HCT116 (cell line): ENCODE data around the gene DTX3L.

Experiments used
- EZH2 ChIP-seq: fragments of 200-600 bp; sonication (generic); IDR thresholded peaks from 2 replicates; pipeline ENCODE4 v1.6.1; 2017; ENCODE audit warnings: antibody characterized with exemption, mixed run types
- TF ChIP-seq, protein P1 (sequence below): IDR thresholded peaks from 2 replicates; pipeline ENCODE4 v1.6.1; 2012
- TF ChIP-seq, protein P2 (sequence below), 3 experiments: fragments of 200-600 bp in 1 of 3; sonication (generic) in 1 of 3; IDR thresholded peaks in 2 of 3; conservative IDR thresholded peaks in 1 of 3; 2 replicates each; pipeline ENCODE4 v1.5.1; 2012 to 2017; ENCODE audit warnings: low read depth in 2 of 3, low read length in 2 of 3, antibody characterized with exemption in 1 of 3, borderline replicate concordance in 1 of 3, control low read depth in 1 of 3, mild to moderate bottlenecking in 1 of 3, mixed read lengths in 1 of 3, mixed run types in 1 of 3, moderate library complexity in 1 of 3; ENCODE audit not compliant: insufficient read depth in 1 of 3
- TF ChIP-seq, protein P3 (sequence below): IDR thresholded peaks from 2 replicates; pipeline ENCODE4 v1.6.1; 2012

DNA sequence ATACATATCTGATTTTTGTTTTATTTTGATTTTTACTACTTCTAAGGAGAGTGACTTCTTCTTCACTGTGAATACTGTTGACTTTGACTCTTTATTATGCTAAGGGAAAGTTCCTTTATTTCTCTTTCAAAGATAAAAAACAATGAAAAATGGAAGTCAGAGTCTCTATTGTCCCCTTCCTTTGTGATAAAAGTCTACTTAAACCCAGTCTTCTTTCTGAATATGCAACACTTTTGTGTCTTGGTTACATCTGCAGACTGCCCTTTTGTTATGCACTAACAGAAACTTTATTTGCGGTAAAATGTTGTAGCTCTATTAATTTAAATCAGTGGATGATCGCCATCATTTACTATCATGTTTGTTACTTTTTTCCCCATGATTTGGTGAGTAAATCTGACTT, 26.5 kb downstream of the DTX3L start:
- TF ChIP-seq, protein P1, sequence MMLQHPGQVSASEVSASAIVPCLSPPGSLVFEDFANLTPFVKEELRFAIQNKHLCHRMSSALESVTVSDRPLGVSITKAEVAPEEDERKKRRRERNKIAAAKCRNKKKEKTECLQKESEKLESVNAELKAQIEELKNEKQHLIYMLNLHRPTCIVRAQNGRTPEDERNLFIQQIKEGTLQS, result no peak
- TF ChIP-seq, protein P2, sequence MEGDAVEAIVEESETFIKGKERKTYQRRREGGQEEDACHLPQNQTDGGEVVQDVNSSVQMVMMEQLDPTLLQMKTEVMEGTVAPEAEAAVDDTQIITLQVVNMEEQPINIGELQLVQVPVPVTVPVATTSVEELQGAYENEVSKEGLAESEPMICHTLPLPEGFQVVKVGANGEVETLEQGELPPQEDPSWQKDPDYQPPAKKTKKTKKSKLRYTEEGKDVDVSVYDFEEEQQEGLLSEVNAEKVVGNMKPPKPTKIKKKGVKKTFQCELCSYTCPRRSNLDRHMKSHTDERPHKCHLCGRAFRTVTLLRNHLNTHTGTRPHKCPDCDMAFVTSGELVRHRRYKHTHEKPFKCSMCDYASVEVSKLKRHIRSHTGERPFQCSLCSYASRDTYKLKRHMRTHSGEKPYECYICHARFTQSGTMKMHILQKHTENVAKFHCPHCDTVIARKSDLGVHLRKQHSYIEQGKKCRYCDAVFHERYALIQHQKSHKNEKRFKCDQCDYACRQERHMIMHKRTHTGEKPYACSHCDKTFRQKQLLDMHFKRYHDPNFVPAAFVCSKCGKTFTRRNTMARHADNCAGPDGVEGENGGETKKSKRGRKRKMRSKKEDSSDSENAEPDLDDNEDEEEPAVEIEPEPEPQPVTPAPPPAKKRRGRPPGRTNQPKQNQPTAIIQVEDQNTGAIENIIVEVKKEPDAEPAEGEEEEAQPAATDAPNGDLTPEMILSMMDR (IDR thresholded peaks at IDR 0.05 in 2 of 3, conservative IDR thresholded peaks at IDR 0.05 in 1 of 3; ENCODE audit: borderline replicate concordance in 1 of 3, insufficient read depth in 1 of 3, low read depth in 2 of 3, low read length in 2 of 3), result no peak
- TF ChIP-seq, protein P3, sequence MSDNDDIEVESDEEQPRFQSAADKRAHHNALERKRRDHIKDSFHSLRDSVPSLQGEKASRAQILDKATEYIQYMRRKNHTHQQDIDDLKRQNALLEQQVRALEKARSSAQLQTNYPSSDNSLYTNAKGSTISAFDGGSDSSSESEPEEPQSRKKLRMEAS, result no peak
- no peak for TF ChIP-seq EZH2
